Brain microvascular endothelial cell (primary cell): Measurements from ENCODE around the gene TFAM.

Experiments
- DNase-seq: peaks from one replicate; pipeline ENCODE4 v3.0.0-alpha.2; 2020
- H3K27ac ChIP-seq: fragments of 250-450 bp; sonication (Bioruptor Pico); 2 replicates; pipeline ENCODE4 v1.5.1; 2020; ENCODE audit warnings: mild to moderate bottlenecking, moderate library complexity
- H3K27me3 ChIP-seq: fragments of 250-450 bp; sonication (Bioruptor Pico); replicated peaks from 2 replicates; pipeline ENCODE4 v1.5.1; 2020; ENCODE audit warnings: mild to moderate bottlenecking
- H3K36me3 ChIP-seq: fragments of 250-450 bp; sonication (Bioruptor Pico); replicated peaks from 2 replicates; pipeline ENCODE4 v1.5.1; 2020; ENCODE audit warnings: mild to moderate bottlenecking
- H3K4me3 ChIP-seq: 2 replicates; pipeline ENCODE4 v1.5.1; 2011; ENCODE audit warnings: low read depth, mild to moderate bottlenecking, control low read depth, low read length, moderate library complexity
- CTCF ChIP-seq: IDR thresholded peaks from 2 replicates; pipeline ENCODE4 v1.5.1; 2011; ENCODE audit warnings: low read depth, mild to moderate bottlenecking, moderate library complexity, low read length, control low read depth, inconsistent platforms; ENCODE audit errors: missing control alignments
- in situ Hi-C: cut with HindIII; loops from 2 replicates; pipeline ENCODE4 v1.10.0; 2017; ENCODE audit warnings: low sequenced_read_pairs, low pct_ligation_motif_present

TFAM gene

GRCh38 chr10:58362027-58362789 is 23.0 kb upstream of the TFAM start:
- in situ Hi-C loops: no loop called here

GRCh38 chr10:58367069-58367468 is 18.1 kb upstream of the TFAM start:
- Histone ChIP-seq H3K36me3 (peaks cover 2% of the 10 kb centered on the region), H3K4me3 (no peak overlapping the region), H3K27me3 (no peaks in the 10 kb centered on the region), H3K27ac (no peak overlapping the region)
- in situ Hi-C loops: no loop called here
- no peak for TF ChIP-seq CTCF
- DNase-seq: no peak

More at GRCh38 chr10:58362027-58362789, 23.0 kb upstream of the TFAM start:
- Histone ChIP-seq H3K27ac (no peak overlapping the region), H3K27me3 (no peaks in the 10 kb centered on the region), H3K36me3 (peaks cover 2% of the 10 kb centered on the region), H3K4me3 (no peak overlapping the region)
- no peak for DNase-seq
- TF ChIP-seq CTCF: no peak

GRCh38 chr10:58371473-58371872 is 13.7 kb upstream of the TFAM start:
- in situ Hi-C loops: no loop called here
- H3K27ac ChIP-seq: no peak overlapping the region
- DNase-seq: no peak
- H3K27me3 ChIP-seq: no peaks in the 10 kb centered on the region
- TF ChIP-seq CTCF: no peak
- H3K36me3 ChIP-seq: no peaks in the 10 kb centered on the region
- H3K4me3 ChIP-seq: no peak overlapping the region

GRCh38 chr10:58372607-58373441 is 12.4 kb upstream of the TFAM start:
- H3K27me3 ChIP-seq: no peaks in the 10 kb centered on the region
- no peak overlapping the region for H3K4me3 ChIP-seq
- no peak for DNase-seq
- in situ Hi-C loops: no loop called here
- no peaks in the 10 kb centered on the region for H3K36me3 ChIP-seq
- H3K27ac ChIP-seq: no peak overlapping the region
- TF ChIP-seq CTCF: no peak

- TF ChIP-seq CTCF: no peak
- Histone ChIP-seq H3K4me3 (no peak overlapping the region), H3K36me3 (no peaks in the 10 kb centered on the region), H3K27ac (no peak overlapping the region), H3K27me3 (no peaks in the 10 kb centered on the region)
- in situ Hi-C loops: no loop called here
- DNase-seq: no peak
Measured at GRCh38 chr10:58373442-58373827, 11.8 kb upstream of the TFAM start.
